GM12873 (cell line): ENCODE results near the gene CSRP3.

Source experiments
- CTCF ChIP-seq: IDR thresholded peaks from 2 replicates; pipeline ENCODE4 v1.5.1; 2012; ENCODE audit warnings: low read depth, mild to moderate bottlenecking, moderate library complexity, low read length, control low read depth; ENCODE audit not compliant: insufficient read depth; ENCODE audit errors: missing control alignments

CSRP3 gene

GRCh38 chr11:19237381-19237780, 35.6 kb upstream of the CSRP3 start:
- no peak for TF ChIP-seq CTCF

GRCh38 chr11:19234231-19234817, 32.5 kb upstream of the CSRP3 start:
- no peak for TF ChIP-seq CTCF

- no peak for TF ChIP-seq CTCF
These were observed 31.2 kb upstream of the CSRP3 start for GRCh38 chr11:19232910-19233503.

- TF ChIP-seq CTCF = no peak
These were observed 27.9 kb upstream of the CSRP3 start for GRCh38 chr11:19229671-19230070.

GRCh38 chr11:19228968-19229367, 27.2 kb upstream of the CSRP3 start:
- no peak for TF ChIP-seq CTCF

GRCh38 chr11:19226378-19227195, 24.8 kb upstream of the CSRP3 start:
- TF ChIP-seq CTCF = no peak

GRCh38 chr11:19225581-19225980, 23.8 kb upstream of the CSRP3 start:
- TF ChIP-seq CTCF = no peak
